Coronary artery (tissue), 2 donors: ENCODE data around the gene GRID2.

ENCODE experiments used
- DNase-seq: peaks from one replicate; pipeline ENCODE4 v3.0.0-alpha.2; 2017; ENCODE audit warnings: low spot score
- H3K27ac ChIP-seq, 2 donors: fragments of 200-600 bp; sonication (generic); one replicate each; pipeline ENCODE4 v1.5.1; 2016 to 2019
- H3K4me3 ChIP-seq: fragments of 200-600 bp; sonication (generic); 2 replicates; pipeline ENCODE4 v1.5.1; 2016; ENCODE audit warnings: mild to moderate bottlenecking, moderate library complexity
- TF ChIP-seq, protein P1 (sequence below): fragments of 200-600 bp; sonication (generic); IDR thresholded peaks from one replicate; pipeline ENCODE4 v1.5.1; 2019; ENCODE audit warnings: antibody characterized with exemption

GRID2 gene

DNA sequence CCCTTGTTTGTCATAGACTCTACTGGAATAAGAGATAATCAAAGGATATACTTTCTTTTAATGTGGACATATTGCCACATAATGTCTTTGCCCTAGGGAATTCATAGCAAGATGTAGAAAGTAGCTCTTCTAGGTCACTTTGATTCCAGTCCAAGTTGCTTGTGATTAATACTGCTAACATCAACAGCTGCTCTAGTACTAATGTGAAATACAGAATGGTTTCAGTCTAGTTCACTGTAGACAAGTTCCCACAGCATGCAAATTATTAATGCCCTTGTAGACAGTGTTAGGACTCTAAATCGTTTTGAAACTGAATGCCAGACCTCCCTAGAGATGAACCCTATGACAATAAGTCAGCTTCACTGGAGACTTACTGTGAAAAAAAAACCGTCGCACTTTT, 1030.2 kb downstream of the GRID2 start:
- no peak overlapping the region for H3K27ac ChIP-seq
- no peak overlapping the region for H3K4me3 ChIP-seq
- no peak for DNase-seq
- TF ChIP-seq, protein P1, sequence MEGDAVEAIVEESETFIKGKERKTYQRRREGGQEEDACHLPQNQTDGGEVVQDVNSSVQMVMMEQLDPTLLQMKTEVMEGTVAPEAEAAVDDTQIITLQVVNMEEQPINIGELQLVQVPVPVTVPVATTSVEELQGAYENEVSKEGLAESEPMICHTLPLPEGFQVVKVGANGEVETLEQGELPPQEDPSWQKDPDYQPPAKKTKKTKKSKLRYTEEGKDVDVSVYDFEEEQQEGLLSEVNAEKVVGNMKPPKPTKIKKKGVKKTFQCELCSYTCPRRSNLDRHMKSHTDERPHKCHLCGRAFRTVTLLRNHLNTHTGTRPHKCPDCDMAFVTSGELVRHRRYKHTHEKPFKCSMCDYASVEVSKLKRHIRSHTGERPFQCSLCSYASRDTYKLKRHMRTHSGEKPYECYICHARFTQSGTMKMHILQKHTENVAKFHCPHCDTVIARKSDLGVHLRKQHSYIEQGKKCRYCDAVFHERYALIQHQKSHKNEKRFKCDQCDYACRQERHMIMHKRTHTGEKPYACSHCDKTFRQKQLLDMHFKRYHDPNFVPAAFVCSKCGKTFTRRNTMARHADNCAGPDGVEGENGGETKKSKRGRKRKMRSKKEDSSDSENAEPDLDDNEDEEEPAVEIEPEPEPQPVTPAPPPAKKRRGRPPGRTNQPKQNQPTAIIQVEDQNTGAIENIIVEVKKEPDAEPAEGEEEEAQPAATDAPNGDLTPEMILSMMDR: no peak

GRCh38 chr4:93337196-93337595, 1033.4 kb downstream of the GRID2 start:
- TF ChIP-seq, protein P1: no peak
- Histone ChIP-seq H3K4me3 (no peak overlapping the region), H3K27ac (no peak overlapping the region)
- DNase-seq: no peak

- TF ChIP-seq, protein P1: no peak
- no peak overlapping the region for H3K4me3 ChIP-seq
- no peak for DNase-seq
- no peak overlapping the region for H3K27ac ChIP-seq
Observed at GRCh38 chr4:93342738-93343137, 1039.0 kb downstream of the GRID2 start.

DNA sequence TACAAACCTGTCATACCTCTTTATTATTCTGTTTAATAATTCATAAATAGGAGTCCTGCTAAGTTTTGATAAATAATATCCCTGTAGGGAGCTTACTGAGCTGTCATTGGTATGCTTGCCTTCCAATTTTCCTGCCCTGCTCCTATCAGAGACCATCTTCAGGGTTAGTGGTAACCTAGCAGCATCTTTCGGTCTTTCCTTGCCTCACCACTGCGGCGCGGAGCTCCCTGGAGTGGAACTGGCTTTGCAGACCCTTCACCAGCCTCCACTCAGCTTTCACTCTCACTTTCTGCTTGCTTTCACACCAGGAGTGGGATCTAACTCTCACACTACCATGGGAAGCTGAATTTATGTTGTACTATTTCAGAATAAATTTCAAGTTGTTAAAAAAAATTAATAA, 1043.1 kb downstream of the GRID2 start:
- DNase-seq: no peak
- no peak overlapping the region for H3K4me3 ChIP-seq
- TF ChIP-seq, protein P1: no peak
- H3K27ac ChIP-seq: no peak overlapping the region

GRCh38 chr4:93348896-93349295, 1045.1 kb downstream of the GRID2 start:
- no peak for DNase-seq
- TF ChIP-seq, protein P1: no peak
- H3K27ac ChIP-seq: no peak overlapping the region
- no peak overlapping the region for H3K4me3 ChIP-seq

- no peak for DNase-seq
- no peak overlapping the region for H3K27ac ChIP-seq
- H3K4me3 ChIP-seq: no peak overlapping the region
- TF ChIP-seq, protein P1: no peak
Observed at GRCh38 chr4:93351846-93352245, 1048.1 kb downstream of the GRID2 start.

- TF ChIP-seq, protein P1: no peak
- no peak overlapping the region for H3K4me3 ChIP-seq
- no peak overlapping the region for H3K27ac ChIP-seq
- no peak for DNase-seq
Observed at GRCh38 chr4:93355411-93355810, 1051.6 kb downstream of the GRID2 start.
